Measurements from ENCODE around the gene NCK2. TPM values are rescaled to one million over a fixed set of nuclear protein-coding genes. Genes with fewer than 3 reads are reported as not detected.

NCK2 gene
- total and polyA plus RNA-seq, 2 of the 13 experiments (the other 11 are each of a cell fraction or from before 2014, with no cell fraction given), result 14.8 to 23.5 TPM

GRCh38 chr2:105864262-105864661 lies 119.5 kb downstream of the NCK2 start:
- no peaks in the 10 kb centered on the region for H3K4me1 ChIP-seq (ENCODE audit: insufficient read depth, low read length)
- ChIA-PET CTCF (ENCODE audit: low intra/inter-chr PET ratio, low total read pairs) (no interaction called here), POLR2A (no interaction called here)
- TF ChIP-seq NR2F6 (IDR thresholded peaks at IDR 0.05) (no peak), NR2F6 (CRISPR knock-in tag; IDR thresholded peaks at IDR 0.05) (no peak), IRF1 (CRISPR knock-in tag; IDR thresholded peaks at IDR 0.05; ENCODE audit: low read depth) (no peak), HOXA5 (CRISPR knock-in tag; IDR thresholded peaks at IDR 0.05) (no peak), ARNTL (CRISPR knock-in tag; IDR thresholded peaks at IDR 0.05) (no peak), HDAC2 (CRISPR knock-in tag; IDR thresholded peaks at IDR 0.05) (no peak), FOXA3 (CRISPR knock-in tag; IDR thresholded peaks at IDR 0.05) (no peak)
- TF ChIP-seq, protein P1, sequence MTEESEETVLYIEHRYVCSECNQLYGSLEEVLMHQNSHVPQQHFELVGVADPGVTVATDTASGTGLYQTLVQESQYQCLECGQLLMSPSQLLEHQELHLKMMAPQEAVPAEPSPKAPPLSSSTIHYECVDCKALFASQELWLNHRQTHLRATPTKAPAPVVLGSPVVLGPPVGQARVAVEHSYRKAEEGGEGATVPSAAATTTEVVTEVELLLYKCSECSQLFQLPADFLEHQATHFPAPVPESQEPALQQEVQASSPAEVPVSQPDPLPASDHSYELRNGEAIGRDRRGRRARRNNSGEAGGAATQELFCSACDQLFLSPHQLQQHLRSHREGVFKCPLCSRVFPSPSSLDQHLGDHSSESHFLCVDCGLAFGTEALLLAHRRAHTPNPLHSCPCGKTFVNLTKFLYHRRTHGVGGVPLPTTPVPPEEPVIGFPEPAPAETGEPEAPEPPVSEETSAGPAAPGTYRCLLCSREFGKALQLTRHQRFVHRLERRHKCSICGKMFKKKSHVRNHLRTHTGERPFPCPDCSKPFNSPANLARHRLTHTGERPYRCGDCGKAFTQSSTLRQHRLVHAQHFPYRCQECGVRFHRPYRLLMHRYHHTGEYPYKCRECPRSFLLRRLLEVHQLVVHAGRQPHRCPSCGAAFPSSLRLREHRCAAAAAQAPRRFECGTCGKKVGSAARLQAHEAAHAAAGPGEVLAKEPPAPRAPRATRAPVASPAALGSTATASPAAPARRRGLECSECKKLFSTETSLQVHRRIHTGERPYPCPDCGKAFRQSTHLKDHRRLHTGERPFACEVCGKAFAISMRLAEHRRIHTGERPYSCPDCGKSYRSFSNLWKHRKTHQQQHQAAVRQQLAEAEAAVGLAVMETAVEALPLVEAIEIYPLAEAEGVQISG (CRISPR knock-in tag; IDR thresholded peaks at IDR 0.05), result no peak
- TF ChIP-seq, protein P2, sequence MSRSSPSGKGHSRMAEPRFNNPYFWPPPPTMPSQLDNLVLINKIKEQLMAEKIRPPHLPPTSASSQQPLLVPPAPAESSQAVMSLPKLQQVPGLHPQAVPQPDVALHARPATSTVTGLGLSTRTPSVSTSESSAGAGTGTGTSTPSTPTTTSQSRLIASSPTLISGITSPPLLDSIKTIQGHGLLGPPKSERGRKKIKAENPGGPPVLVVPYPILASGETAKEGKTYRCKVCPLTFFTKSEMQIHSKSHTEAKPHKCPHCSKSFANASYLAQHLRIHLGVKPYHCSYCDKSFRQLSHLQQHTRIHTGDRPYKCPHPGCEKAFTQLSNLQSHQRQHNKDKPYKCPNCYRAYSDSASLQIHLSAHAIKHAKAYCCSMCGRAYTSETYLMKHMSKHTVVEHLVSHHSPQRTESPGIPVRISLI (CRISPR knock-in tag; IDR thresholded peaks at IDR 0.05; ENCODE audit: borderline replicate concordance), result no peak
- WGBS (ENCODE audit: low lambda C conversion rate), result 97% methylated on average over 6 of the region's 6 CpGs
- H3K27me3 ChIP-seq (ENCODE audit: control insufficient read depth in 1 of 2, insufficient read depth in 2 of 2, low read length in 2 of 2), result no peaks in the 10 kb centered on the region
- no TSS peak for BruUV-seq (replicated peaks)
- H3K4me3 ChIP-seq (replicated peaks in 1 of 3; ENCODE audit: insufficient read depth in 1 of 3, low read depth in 2 of 3, low read length in 3 of 3), result no peak overlapping the region
- H3K9me3 ChIP-seq (ENCODE audit: low read length), result no peaks in the 10 kb centered on the region
- no peak overlapping the region for H3K27ac ChIP-seq (ENCODE audit: extremely low read length, insufficient read depth, low read length)
- DNase-seq (ENCODE audit: low spot score) (no peak), ATAC-seq (no peak), FAIRE-seq (no peak)
- H3K79me2 ChIP-seq (ENCODE audit: insufficient read depth, low read length), result no peaks in the 10 kb centered on the region
- intact Hi-C loops (cut with micrococcal nuclease; ENCODE audit: unreplicated experiment) (no loop called here), in situ Hi-C loops (cut with HindIII; ENCODE audit: extremely low pct_ligation_motif_present, low pct_unique_long_range_greater_than_20kb) (no loop called here)
- H3K36me3 ChIP-seq (replicated peaks in 1 of 2; ENCODE audit: control insufficient read depth in 1 of 2, insufficient read depth in 2 of 2, low read length in 2 of 2), result peaks cover 2 to 4% of the 10 kb centered on the region in 2 experiments; a peak in 2 of 5 replicates
- H4K20me1 ChIP-seq (ENCODE audit: insufficient read depth, low read length), result no peaks in the 10 kb centered on the region
- no peak overlapping the region for H3K9ac ChIP-seq (ENCODE audit: insufficient read depth, low read depth, low read length)
- H2AFZ ChIP-seq (ENCODE audit: low read length), result no peak overlapping the region
- no peak overlapping the region for H3K4me2 ChIP-seq (ENCODE audit: low read depth, low read length)

Data from HepG2 (cell line).